B cell (primary cell): ENCODE data around the gene DUSP9.

Source experiments
- CTCF ChIP-seq: fragments of 200-600 bp; IDR thresholded peaks from one replicate; pipeline ENCODE4 v1.8.0; 2022; ENCODE audit warnings: antibody characterized with exemption, mild to moderate bottlenecking
- EZH2 ChIP-seq: IDR thresholded peaks from 2 replicates; pipeline ENCODE4 v1.6.1; 2012; ENCODE audit warnings: borderline replicate concordance, low read depth, mild to moderate bottlenecking, moderate library complexity, low read length; ENCODE audit not compliant: insufficient read depth, poor library complexity, severe bottlenecking

- no peak for TF ChIP-seq CTCF
- TF ChIP-seq EZH2 = no peak
These were observed 26.4 kb upstream of the DUSP9 start for GRCh38 chrX:153620576-153620975.
